Upper lobe of left lung (tissue), 6 donors: Measurements from ENCODE around the gene CDC27. TPM values are rescaled to one million over a fixed set of nuclear protein-coding genes. Genes with fewer than 3 reads are reported as not detected.
"Not testable (repeated sequence)": the region's sequence is repeated elsewhere in the genome, so short reads cannot be mapped to it uniquely, and the experiment has no call there.

ENCODE experiments used
- ATAC-seq, 2 donors: fragments of 200-7000 bp; cut with Tn5 transposase; one replicate each; pipeline ENCODE4 v1.9.1; 2022; ENCODE audit warnings: mild to moderate bottlenecking in 2 of 2, moderate library complexity in 2 of 2; ENCODE audit not compliant: low FRiP score in 2 of 2
- DNase-seq, 2 donors: peaks; one replicate each; pipeline ENCODE4 v3.0.0-alpha.2; 2019 to 2020
- H3K27ac ChIP-seq, 4 donors: fragments of 200-600 bp; sonication (generic); one replicate each; pipeline ENCODE4 v1.5.1; 2016 to 2019
- H3K27me3 ChIP-seq, 4 donors: fragments of 200-600 bp; sonication (generic); one replicate each; pipeline ENCODE4 v1.5.1; 2017 to 2019
- H3K36me3 ChIP-seq, 4 donors: fragments of 200-600 bp; sonication (generic); one replicate each; pipeline ENCODE4 v1.5.1; 2016 to 2019
- H3K4me1 ChIP-seq, 4 donors: fragments of 200-600 bp; sonication (generic); one replicate each; pipeline ENCODE4 v1.5.1; 2018 to 2019
- H3K4me3 ChIP-seq, 4 donors: fragments of 200-600 bp; sonication (generic); one replicate each; pipeline ENCODE4 v1.5.1; 2017 to 2019; ENCODE audit warnings: mild to moderate bottlenecking in 2 of 4, moderate library complexity in 1 of 4
- H3K9me3 ChIP-seq, 4 donors: fragments of 200-600 bp; sonication (generic); one replicate each; pipeline ENCODE4 v1.5.1; 2018 to 2019
- EP300 ChIP-seq, 4 donors: sonication (generic); formaldehyde crosslinking; IDR thresholded peaks; one replicate each; pipeline ENCODE4 v1.5.1; 2017; ENCODE audit warnings: antibody characterized with exemption in 4 of 4, control low read depth in 2 of 4
- POLR2A ChIP-seq, 4 donors: fragments of 450-650 bp; IDR thresholded peaks; one replicate each; pipeline ENCODE4 v1.5.1; 2016 to 2017; ENCODE audit warnings: antibody characterized with exemption in 4 of 4, mild to moderate bottlenecking in 2 of 4
- POLR2AphosphoS5 ChIP-seq, 2 donors: sonication (generic); formaldehyde crosslinking; IDR thresholded peaks; one replicate each; pipeline ENCODE4 v1.5.1; 2017; ENCODE audit warnings: antibody characterized with exemption in 2 of 2
- WGBS, 2 donors: methylation state at CpG; one replicate each; pipeline ENCODE4 v1.1.5; 2017 to 2018; 5-methylcytosine and 5-hydroxymethylcytosine counted together
- total RNA-seq, 6 donors: library from RNA; depleted of rRNA in 4 of 6; stranded (reverse); fragments of >200 nt in 4 of 6; gene quantifications; one replicate each; pipeline versions ENCODE4 v1.1.0 to v1.2.1, GENCODE V29; 2016 to 2021
- TF ChIP-seq, protein P1 (sequence below), 6 experiments: fragments of 450-650 bp in 4 of 6; fragments of 200-600 bp in 2 of 6; sonication (generic) in 2 of 6; IDR thresholded peaks; one replicate each; pipeline ENCODE4 v1.5.1; 2016 to 2019; ENCODE audit warnings: antibody characterized with exemption in 6 of 6
- donor health status: DM: no; HTN: no; CAD: no; lungs with moderate emphysema.
- donor health status: DM: no; HTN: yes; CAD: no; lungs with severe emphysema.

CDC27 gene
- total RNA-seq, 6 donors from 2014 or later: 40.3 to 74.8 (median 55.1) TPM

DNA sequence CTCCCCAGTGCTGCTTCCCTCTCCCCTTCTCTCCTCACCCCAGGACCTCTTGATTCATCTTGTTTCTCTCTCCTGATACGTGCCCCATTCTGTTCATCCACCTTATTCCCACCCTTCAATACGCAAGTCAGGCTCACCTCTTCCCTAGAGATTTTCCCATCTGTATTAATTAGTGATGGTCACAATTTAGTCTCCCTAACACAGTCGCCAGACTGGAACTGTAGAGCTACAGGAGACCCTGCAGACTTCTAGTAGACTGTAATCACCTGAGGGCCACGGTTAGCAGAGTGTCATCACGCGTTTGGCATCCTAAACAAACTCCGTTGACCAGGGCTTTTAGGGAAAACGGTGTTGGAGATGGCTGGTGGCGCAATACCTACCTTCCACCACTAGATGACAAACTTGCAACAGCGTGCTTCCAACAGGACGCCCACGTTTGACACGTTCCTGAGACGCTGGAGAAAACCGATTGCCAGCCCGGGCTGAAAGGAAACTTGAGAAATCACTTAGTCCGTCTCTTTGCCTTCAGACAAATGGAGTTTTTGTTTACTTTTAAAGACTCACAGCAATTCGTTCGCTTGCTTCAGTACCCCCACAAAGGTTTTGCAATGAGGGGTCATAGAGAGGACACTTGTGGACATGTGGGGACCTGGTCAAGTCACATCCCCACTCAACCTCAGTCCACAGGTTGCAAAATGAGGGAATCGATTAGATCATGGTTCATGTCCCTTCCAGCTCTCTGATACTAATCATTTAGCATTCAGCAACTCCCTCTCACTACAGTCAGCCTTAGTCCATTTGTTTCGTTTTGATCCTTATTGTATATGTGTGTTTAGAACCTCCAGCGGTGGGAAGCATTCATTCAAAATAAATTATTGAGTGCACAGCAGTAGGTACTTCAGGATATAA lies 40.7 kb upstream of the CDC27 start:
- Histone ChIP-seq H3K27me3 (no peaks in the 10 kb centered on the region), H3K4me3 (peak overlapping the region in 2 of 4 donors; percentile 13 to 31), H3K4me1 (peaks cover 21 to 30% (median 26%) of the 10 kb centered on the region in 4 donors), H3K9me3 (no peaks in the 10 kb centered on the region), H3K27ac (peak overlapping the region in 1 of 4 donors; percentile 23), H3K36me3 (no peaks in the 10 kb centered on the region)
- ATAC-seq (peak; percentile 89 to 94), DNase-seq (peak in 1 of 2 donors; percentile 88)
- 11 to 12% methylated on average over 22 of the region's 22 CpGs for WGBS, 2 donors
- TF ChIP-seq POLR2A (IDR thresholded peaks at IDR 0.05) (no peak), EP300 (IDR thresholded peaks at IDR 0.05) (no peak), POLR2AphosphoS5 (IDR thresholded peaks at IDR 0.05) (peak; percentile 28 to 50)
- TF ChIP-seq, protein P1, sequence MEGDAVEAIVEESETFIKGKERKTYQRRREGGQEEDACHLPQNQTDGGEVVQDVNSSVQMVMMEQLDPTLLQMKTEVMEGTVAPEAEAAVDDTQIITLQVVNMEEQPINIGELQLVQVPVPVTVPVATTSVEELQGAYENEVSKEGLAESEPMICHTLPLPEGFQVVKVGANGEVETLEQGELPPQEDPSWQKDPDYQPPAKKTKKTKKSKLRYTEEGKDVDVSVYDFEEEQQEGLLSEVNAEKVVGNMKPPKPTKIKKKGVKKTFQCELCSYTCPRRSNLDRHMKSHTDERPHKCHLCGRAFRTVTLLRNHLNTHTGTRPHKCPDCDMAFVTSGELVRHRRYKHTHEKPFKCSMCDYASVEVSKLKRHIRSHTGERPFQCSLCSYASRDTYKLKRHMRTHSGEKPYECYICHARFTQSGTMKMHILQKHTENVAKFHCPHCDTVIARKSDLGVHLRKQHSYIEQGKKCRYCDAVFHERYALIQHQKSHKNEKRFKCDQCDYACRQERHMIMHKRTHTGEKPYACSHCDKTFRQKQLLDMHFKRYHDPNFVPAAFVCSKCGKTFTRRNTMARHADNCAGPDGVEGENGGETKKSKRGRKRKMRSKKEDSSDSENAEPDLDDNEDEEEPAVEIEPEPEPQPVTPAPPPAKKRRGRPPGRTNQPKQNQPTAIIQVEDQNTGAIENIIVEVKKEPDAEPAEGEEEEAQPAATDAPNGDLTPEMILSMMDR (IDR thresholded peaks at IDR 0.05): peak; percentile 92 to 98 (median 96)

DNA sequence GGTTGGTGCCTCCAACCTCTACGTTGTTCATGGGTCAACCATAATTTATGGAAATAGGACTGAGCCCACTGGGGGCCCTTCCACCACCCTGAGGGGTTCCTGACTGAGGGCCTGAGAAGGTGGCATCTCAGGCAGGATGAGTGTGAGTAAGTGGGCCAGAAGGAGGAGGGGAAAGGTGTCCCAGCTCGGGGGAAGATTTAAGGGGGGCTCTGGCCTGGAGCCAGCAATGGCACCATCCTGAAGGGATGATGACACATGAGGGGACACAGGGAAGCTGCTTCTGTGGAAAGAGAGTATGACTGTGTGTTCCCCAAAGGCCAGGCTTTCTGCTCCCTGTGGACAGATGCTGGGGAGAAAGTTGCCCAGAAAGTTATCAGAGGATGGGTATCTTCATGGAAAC lies 38.8 kb upstream of the CDC27 start:
- TF ChIP-seq POLR2AphosphoS5 (IDR thresholded peaks at IDR 0.05) (no peak), EP300 (IDR thresholded peaks at IDR 0.05) (no peak), POLR2A (IDR thresholded peaks at IDR 0.05) (no peak)
- Histone ChIP-seq H3K4me3 (no peak overlapping the region), H3K9me3 (no peaks in the 10 kb centered on the region), H3K27ac (no peak overlapping the region), H3K27me3 (no peaks in the 10 kb centered on the region), H3K36me3 (no peaks in the 10 kb centered on the region), H3K4me1 (peaks cover 30 to 43% (median 38%) of the 10 kb centered on the region in 4 donors)
- DNase-seq (no peak), ATAC-seq (no peak)
- 74 to 78% methylated on average over 2 of the region's 2 CpGs for WGBS, 2 donors

DNA sequence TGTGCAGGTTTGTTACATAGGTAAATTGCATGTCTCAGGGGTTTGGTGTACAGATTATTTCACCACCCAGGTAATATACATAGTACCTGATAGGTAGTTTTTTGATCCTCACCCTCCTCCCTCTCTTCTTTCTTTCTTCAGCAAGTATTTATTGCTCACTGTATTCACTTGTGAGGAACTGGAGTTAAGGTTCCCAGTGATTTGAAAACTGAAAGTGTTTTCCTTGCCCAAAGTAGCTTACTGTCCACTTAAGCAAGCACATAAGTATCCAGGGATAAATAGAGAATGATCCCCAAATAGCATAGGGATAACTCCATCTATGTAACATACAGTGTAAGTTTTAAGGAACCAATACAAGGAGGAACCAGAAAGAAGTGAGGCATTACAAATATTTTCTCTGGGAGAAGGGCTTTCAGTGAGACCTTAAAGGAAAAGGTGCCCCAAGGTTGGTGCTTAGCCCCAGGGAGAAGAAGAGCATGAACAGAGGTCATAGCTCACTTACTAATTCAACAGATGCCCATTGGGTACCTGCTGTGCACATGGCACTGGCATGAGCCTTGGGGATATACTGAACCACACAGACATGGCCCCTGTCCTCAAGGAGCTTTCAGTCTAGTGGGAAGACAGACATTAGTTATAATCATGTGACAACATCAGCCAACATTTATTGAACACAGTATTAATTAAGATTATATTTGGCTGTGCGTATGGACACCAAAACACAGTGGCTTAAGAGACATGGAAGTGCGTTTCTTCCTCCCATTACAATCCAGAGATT lies 37.0 kb upstream of the CDC27 start:
- ATAC-seq (no peak), DNase-seq (no peak)
- peak overlapping the region; percentile 65 to 89 (median 75) for H3K27ac ChIP-seq
- 96 to 100% methylated on average over 2 of the region's 2 CpGs for WGBS, 2 donors
- no peak overlapping the region for H3K4me3 ChIP-seq
- H3K36me3 ChIP-seq: no peaks in the 10 kb centered on the region
- H3K27me3 ChIP-seq: no peaks in the 10 kb centered on the region
- peaks cover 30 to 45% (median 40%) of the 10 kb centered on the region in 4 donors for H3K4me1 ChIP-seq
- H3K9me3 ChIP-seq: no peaks in the 10 kb centered on the region
- TF ChIP-seq, protein P1 (IDR thresholded peaks at IDR 0.05): no peak
- TF ChIP-seq POLR2A (IDR thresholded peaks at IDR 0.05) (no peak), POLR2AphosphoS5 (IDR thresholded peaks at IDR 0.05) (no peak), EP300 (IDR thresholded peaks at IDR 0.05) (no peak)

DNA sequence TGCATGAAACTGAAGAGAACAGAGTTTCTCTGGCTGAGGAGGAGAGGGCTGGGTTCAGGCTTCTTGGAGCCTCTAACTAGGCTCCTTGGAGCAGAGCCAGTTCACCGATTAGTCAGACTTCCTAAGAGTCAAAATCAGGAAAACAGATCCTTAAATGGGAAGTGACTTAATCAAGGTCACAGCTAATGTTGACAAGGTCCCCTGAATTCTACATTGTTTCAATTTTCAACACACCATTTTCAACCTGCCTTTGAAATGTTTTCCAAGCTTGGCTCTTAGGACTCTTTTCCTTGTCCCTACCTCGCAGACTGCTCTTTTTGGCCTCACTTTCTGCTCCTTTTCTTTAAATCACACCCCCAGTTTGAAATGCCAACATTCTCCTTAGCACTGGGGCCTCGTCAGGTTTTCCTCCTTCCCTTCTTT lies 36.4 kb upstream of the CDC27 start:
- WGBS, 2 donors: 20 to 34% methylated on average over 3 of the region's 3 CpGs
- peaks cover 30 to 44% (median 40%) of the 10 kb centered on the region in 4 donors for H3K4me1 ChIP-seq
- no peak overlapping the region for H3K4me3 ChIP-seq
- no peaks in the 10 kb centered on the region for H3K36me3 ChIP-seq
- peak overlapping the region; percentile 65 to 89 (median 75) for H3K27ac ChIP-seq
- H3K27me3 ChIP-seq: no peaks in the 10 kb centered on the region
- DNase-seq (peak in 1 of 2 donors; percentile 85), ATAC-seq (peak; percentile 25 to 72)
- TF ChIP-seq POLR2A (IDR thresholded peaks at IDR 0.05) (no peak), POLR2AphosphoS5 (IDR thresholded peaks at IDR 0.05) (peak in 1 of 2 donors; percentile 51)
- no peaks in the 10 kb centered on the region for H3K9me3 ChIP-seq

DNA sequence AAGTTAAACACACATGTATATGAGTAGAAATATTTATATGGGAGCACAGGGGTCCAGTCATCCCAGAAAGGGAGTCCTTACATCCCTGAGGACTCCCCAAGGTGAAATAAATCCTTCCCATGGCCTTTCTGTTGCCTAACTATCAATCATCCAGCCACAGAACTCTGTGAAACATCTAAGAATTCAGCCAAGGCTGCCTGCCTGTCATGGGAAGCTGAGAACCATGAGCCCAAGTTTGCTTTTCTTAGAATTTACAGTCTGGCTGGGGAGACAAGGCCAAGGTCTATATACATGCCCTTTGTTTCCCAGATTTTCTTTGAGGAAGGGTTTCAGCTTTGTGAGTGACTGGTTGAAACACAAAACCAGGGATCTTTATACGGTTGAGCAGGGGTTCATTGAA lies 35.9 kb upstream of the CDC27 start:
- no peak for ATAC-seq
- 53% methylated on average over 1 of the region's 1 CpG for WGBS, 2 donors
- H3K4me1 ChIP-seq: peaks cover 30 to 40% (median 35%) of the 10 kb centered on the region in 4 donors
- no peak for DNase-seq
- TF ChIP-seq POLR2AphosphoS5 (IDR thresholded peaks at IDR 0.05): no peak
- TF ChIP-seq, protein P1 (IDR thresholded peaks at IDR 0.05): no peak
- no peak for TF ChIP-seq POLR2A (IDR thresholded peaks at IDR 0.05)
- TF ChIP-seq EP300 (IDR thresholded peaks at IDR 0.05): no peak
- H3K9me3 ChIP-seq: no peaks in the 10 kb centered on the region
- peak overlapping the region; percentile 65 to 89 (median 75) for H3K27ac ChIP-seq
- H3K4me3 ChIP-seq: no peak overlapping the region
- no peaks in the 10 kb centered on the region for H3K36me3 ChIP-seq
- no peaks in the 10 kb centered on the region for H3K27me3 ChIP-seq

DNA sequence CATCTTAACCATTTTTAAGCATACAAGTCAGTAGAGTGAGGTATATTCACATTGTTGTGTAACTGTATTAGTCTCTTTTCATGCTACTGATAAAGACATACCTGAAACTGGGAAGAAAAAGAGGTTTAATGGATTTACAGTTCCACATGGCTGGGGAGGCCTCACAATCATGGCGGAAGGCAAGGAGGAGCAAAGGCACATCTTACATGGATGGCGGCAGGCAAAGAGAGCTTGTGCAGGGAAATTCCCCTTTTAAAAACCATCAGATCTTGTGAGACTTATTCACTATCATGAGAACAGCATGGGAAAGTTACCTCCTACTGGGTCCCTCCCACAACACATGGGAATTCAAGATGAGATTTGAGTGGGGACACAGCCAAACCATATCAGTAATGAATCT lies 35.0 kb upstream of the CDC27 start:
- not testable (repeated sequence) for DNase-seq

More for the DNA sequence above, 35.0 kb upstream of the CDC27 start:
- H3K4me3 ChIP-seq, H3K9me3 ChIP-seq, H3K36me3 ChIP-seq, ATAC-seq, H3K27me3 ChIP-seq: not testable (repeated sequence)
- Histone ChIP-seq H3K27ac (peak overlapping the region in 3 of 4 donors; percentile 11 to 89 (median 80)), H3K4me1 (peaks cover 26 to 33% (median 31%) of the 10 kb centered on the region in 4 donors)
- WGBS, 2 donors: 100% methylated on average over 2 of the region's 2 CpGs
